Stimulated activated CD4-positive, alpha-beta T cell treated with anti-CD3 and anti-CD28 coated beads, Interleukin-12 subunit alpha, Interleukin-12 subunit beta, amount 100 ng/mL, for 48 hours (primary cell): Measurements from ENCODE around the gene SMIM17.

Experiments
- DNase-seq, 3 donors: peaks; one replicate each; pipeline ENCODE4 v3.0.0-alpha.2; 2020; ENCODE audit warnings: low read depth in 2 of 3, low spot score in 1 of 3

The SMIM17 gene

GRCh38 chr19:56642711-56643459, at the start of gene SMIM17:
Gene SMIM17 (plus strand): TSS chr19:56643159. CDS start chr19:56645668, 2,509 bp downstream.
- DNase-seq: no peak

GRCh38 chr19:56594446-56594782, 48.5 kb upstream of the SMIM17 start:
- no peak for DNase-seq

GRCh38 chr19:56594783-56595547, 48.0 kb upstream of the SMIM17 start, which contains the start of gene ZNF71:
Gene ZNF71 (plus strand): TSS chr19:56595302. CDS start chr19:56601559, 6,257 bp downstream.
- peak; percentile 74 to 84 (median 81) for DNase-seq

- DNase-seq: no peak
Measured at GRCh38 chr19:56595548-56595899, 47.4 kb upstream of the SMIM17 start.

- no peak for DNase-seq
Measured at GRCh38 chr19:56596676-56597075, 46.3 kb upstream of the SMIM17 start.

GRCh38 chr19:56597696-56598095, 45.3 kb upstream of the SMIM17 start:
- DNase-seq: no peak

- DNase-seq: no peak
Measured at GRCh38 chr19:56601375-56601774, 41.6 kb upstream of the SMIM17 start.

GRCh38 chr19:56603829-56604228, 39.1 kb upstream of the SMIM17 start:
- no peak for DNase-seq

- DNase-seq: no peak
Measured at GRCh38 chr19:56608274-56608964, 34.5 kb upstream of the SMIM17 start.

- no peak for DNase-seq
Measured at GRCh38 chr19:56611288-56611687, 31.7 kb upstream of the SMIM17 start.

- DNase-seq: no peak
Measured at GRCh38 chr19:56612737-56613136, 30.2 kb upstream of the SMIM17 start.

- DNase-seq: no peak
Measured at GRCh38 chr19:56613639-56614038, 29.3 kb upstream of the SMIM17 start.

- no peak for DNase-seq
Measured at GRCh38 chr19:56617531-56617930, 25.4 kb upstream of the SMIM17 start.

- DNase-seq: no peak
Measured at GRCh38 chr19:56619121-56619520, 23.8 kb upstream of the SMIM17 start.

GRCh38 chr19:56622374-56622773, 20.6 kb upstream of the SMIM17 start:
- no peak for DNase-seq

- DNase-seq: no peak
Measured at GRCh38 chr19:56623006-56623405, 20.0 kb upstream of the SMIM17 start.

GRCh38 chr19:56625708-56626107, 17.3 kb upstream of the SMIM17 start:
- DNase-seq: no peak

- no peak for DNase-seq
Measured at GRCh38 chr19:56633021-56633420, 9.9 kb upstream of the SMIM17 start.

GRCh38 chr19:56637976-56638555, 4.9 kb upstream of the SMIM17 start:
- peak; percentile 4 to 17 (median 13) for DNase-seq

- no peak for DNase-seq
Measured at GRCh38 chr19:56639217-56639616, 3.7 kb upstream of the SMIM17 start.

GRCh38 chr19:56643460-56643955, 549 bp downstream of the SMIM17 start:
- DNase-seq: no peak
